ENCODE measurements around the gene HMGCS1.
"Not testable (repeated sequence)": the region's sequence is repeated elsewhere in the genome, so short reads cannot be mapped to it uniquely, and the experiment has no call there.

HMGCS1 gene

GRCh38 chr5:43323488-43323887 lies 10.3 kb upstream of the HMGCS1 start:
- H3K36me3 Mint-ChIP-seq, H3K27ac Mint-ChIP-seq, H3K9me3 Mint-ChIP-seq, ATAC-seq, H3K4me3 Mint-ChIP-seq, H3K27me3 Mint-ChIP-seq, H3K4me1 Mint-ChIP-seq: not testable (repeated sequence)

GRCh38 chr5:43320846-43321245 lies 7.6 kb upstream of the HMGCS1 start:
- ATAC-seq, result no peak
- Mint-ChIP-seq H3K27ac (no peak overlapping the region), H3K9me3 (peaks cover 4% of the 10 kb centered on the region), H3K4me3 (no peak overlapping the region), H3K36me3 (no peaks in the 10 kb centered on the region), H3K27me3 (no peaks in the 10 kb centered on the region), H3K4me1 (no peaks in the 10 kb centered on the region)

GRCh38 chr5:43316421-43316820 lies 3.2 kb upstream of the HMGCS1 start:
- no peak for ATAC-seq
- Mint-ChIP-seq H3K36me3 (peaks cover 11% of the 10 kb centered on the region), H3K4me3 (no peak overlapping the region), H3K9me3 (peaks cover 3% of the 10 kb centered on the region), H3K27me3 (no peaks in the 10 kb centered on the region), H3K27ac (no peak overlapping the region), H3K4me1 (peaks cover 31% of the 10 kb centered on the region)

- H3K27me3 Mint-ChIP-seq, result no peaks in the 10 kb centered on the region
- H3K36me3 Mint-ChIP-seq, result peaks cover 11% of the 10 kb centered on the region
- no peak overlapping the region for H3K4me3 Mint-ChIP-seq
- H3K4me1 Mint-ChIP-seq, result peaks cover 34% of the 10 kb centered on the region
- no peak for ATAC-seq
- H3K27ac Mint-ChIP-seq, result peak overlapping the region; percentile 93
- peaks cover 3% of the 10 kb centered on the region for H3K9me3 Mint-ChIP-seq
Measured at GRCh38 chr5:43315682-43316081, 2.5 kb upstream of the HMGCS1 start.

GRCh38 chr5:43315263-43315662 lies 2.1 kb upstream of the HMGCS1 start:
- Mint-ChIP-seq H3K27ac (peak overlapping the region; percentile 93), H3K4me3 (no peak overlapping the region), H3K4me1 (peaks cover 35% of the 10 kb centered on the region), H3K36me3 (peaks cover 11% of the 10 kb centered on the region), H3K9me3 (peaks cover 3% of the 10 kb centered on the region), H3K27me3 (no peaks in the 10 kb centered on the region)
- ATAC-seq, result no peak

- Mint-ChIP-seq H3K27ac (peak overlapping the region; percentile 93), H3K9me3 (peaks cover 3% of the 10 kb centered on the region), H3K4me3 (no peak overlapping the region), H3K36me3 (peaks cover 11% of the 10 kb centered on the region), H3K4me1 (peaks cover 35% of the 10 kb centered on the region), H3K27me3 (no peaks in the 10 kb centered on the region)
- no peak for ATAC-seq
Measured at GRCh38 chr5:43314724-43315123, 1.5 kb upstream of the HMGCS1 start.

GRCh38 chr5:43313854-43314457 lies 744 bp upstream of the HMGCS1 start:
- H3K9me3 Mint-ChIP-seq, result peaks cover 3% of the 10 kb centered on the region
- peak overlapping the region; percentile 93 for H3K27ac Mint-ChIP-seq
- peaks cover 42% of the 10 kb centered on the region for H3K4me1 Mint-ChIP-seq
- H3K36me3 Mint-ChIP-seq, result peaks cover 17% of the 10 kb centered on the region
- H3K4me3 Mint-ChIP-seq, result peak overlapping the region; percentile 95
- no peaks in the 10 kb centered on the region for H3K27me3 Mint-ChIP-seq
- ATAC-seq, result no peak

- Mint-ChIP-seq H3K4me1 (peaks cover 49% of the 10 kb centered on the region), H3K27me3 (no peaks in the 10 kb centered on the region), H3K4me3 (peak overlapping the region; percentile 95), H3K27ac (peak overlapping the region; percentile 93), H3K9me3 (peaks cover 3% of the 10 kb centered on the region), H3K36me3 (peaks cover 18% of the 10 kb centered on the region)
- peak; percentile 40 for ATAC-seq
Measured at GRCh38 chr5:43312699-43313034, 545 bp downstream of the HMGCS1 start.

- no peaks in the 10 kb centered on the region for H3K27me3 Mint-ChIP-seq
- H3K9me3 Mint-ChIP-seq, result peaks cover 3% of the 10 kb centered on the region
- peaks cover 51% of the 10 kb centered on the region for H3K4me1 Mint-ChIP-seq
- peaks cover 18% of the 10 kb centered on the region for H3K36me3 Mint-ChIP-seq
- H3K27ac Mint-ChIP-seq, result peak overlapping the region; percentile 93
- no peak for ATAC-seq
- peak overlapping the region; percentile 95 for H3K4me3 Mint-ChIP-seq
Measured at GRCh38 chr5:43312076-43312661, 1.0 kb downstream of the HMGCS1 start.

GRCh38 chr5:43309637-43310036 lies 3.6 kb downstream of the HMGCS1 start:
- H3K4me3 Mint-ChIP-seq, result peak overlapping the region; percentile 25
- H3K27me3 Mint-ChIP-seq, result no peaks in the 10 kb centered on the region
- peaks cover 3% of the 10 kb centered on the region for H3K9me3 Mint-ChIP-seq
- no peak for ATAC-seq
- H3K27ac Mint-ChIP-seq, result peak overlapping the region; percentile 7
- peaks cover 18% of the 10 kb centered on the region for H3K36me3 Mint-ChIP-seq
- peaks cover 49% of the 10 kb centered on the region for H3K4me1 Mint-ChIP-seq

GRCh38 chr5:43309122-43309521 lies 4.1 kb downstream of the HMGCS1 start:
- Mint-ChIP-seq H3K27ac (peak overlapping the region; percentile 7), H3K4me1 (peaks cover 49% of the 10 kb centered on the region), H3K36me3 (peaks cover 20% of the 10 kb centered on the region), H3K9me3 (no peaks in the 10 kb centered on the region), H3K4me3 (peak overlapping the region; percentile 25), H3K27me3 (no peaks in the 10 kb centered on the region)
- ATAC-seq, result no peak

- H3K36me3 Mint-ChIP-seq, result peaks cover 34% of the 10 kb centered on the region
- ATAC-seq, H3K4me3 Mint-ChIP-seq, H3K27me3 Mint-ChIP-seq, H3K27ac Mint-ChIP-seq, H3K9me3 Mint-ChIP-seq: not testable (repeated sequence)
- peaks cover 57% of the 10 kb centered on the region for H3K4me1 Mint-ChIP-seq
Measured at GRCh38 chr5:43306954-43307353, 6.3 kb downstream of the HMGCS1 start.

GRCh38 chr5:43305948-43306565 lies 7.2 kb downstream of the HMGCS1 start:
- peaks cover 62% of the 10 kb centered on the region for H3K4me1 Mint-ChIP-seq
- no peak overlapping the region for H3K27ac Mint-ChIP-seq
- ATAC-seq, result no peak
- H3K27me3 Mint-ChIP-seq, result no peaks in the 10 kb centered on the region
- peaks cover 42% of the 10 kb centered on the region for H3K36me3 Mint-ChIP-seq
- H3K9me3 Mint-ChIP-seq, result no peaks in the 10 kb centered on the region
- H3K4me3 Mint-ChIP-seq, result peak overlapping the region; percentile 3

GRCh38 chr5:43304525-43304924 lies 8.7 kb downstream of the HMGCS1 start:
- no peak overlapping the region for H3K27ac Mint-ChIP-seq
- H3K36me3 Mint-ChIP-seq, result peaks cover 50% of the 10 kb centered on the region
- H3K4me1 Mint-ChIP-seq, result peaks cover 62% of the 10 kb centered on the region
- H3K9me3 Mint-ChIP-seq, result no peaks in the 10 kb centered on the region
- H3K4me3 Mint-ChIP-seq, result no peak overlapping the region
- H3K27me3 Mint-ChIP-seq, result no peaks in the 10 kb centered on the region
- ATAC-seq, result no peak

- Mint-ChIP-seq H3K27ac (peak overlapping the region; percentile 53), H3K9me3 (no peaks in the 10 kb centered on the region), H3K4me3 (no peak overlapping the region), H3K36me3 (peaks cover 49% of the 10 kb centered on the region), H3K27me3 (no peaks in the 10 kb centered on the region), H3K4me1 (peaks cover 54% of the 10 kb centered on the region)
- ATAC-seq, result no peak
Measured at GRCh38 chr5:43303242-43303641, 10.0 kb downstream of the HMGCS1 start.

GRCh38 chr5:43302481-43302880 lies 10.7 kb downstream of the HMGCS1 start:
- H3K4me1 Mint-ChIP-seq, result peaks cover 48% of the 10 kb centered on the region
- peaks cover 49% of the 10 kb centered on the region for H3K36me3 Mint-ChIP-seq
- no peak overlapping the region for H3K4me3 Mint-ChIP-seq

More at GRCh38 chr5:43302481-43302880, 10.7 kb downstream of the HMGCS1 start:
- Mint-ChIP-seq H3K9me3 (no peaks in the 10 kb centered on the region), H3K27ac (no peak overlapping the region), H3K27me3 (no peaks in the 10 kb centered on the region)
- ATAC-seq, result no peak

Measured in stimulated activated memory B cell treated with anti-CD40 and anti-IgM and Interleukin-4, amounts not matched to agents 10 μg/mL and 1 μg/mL and 100 μg/mL, for 72 hours (primary cell).